ENCODE data around the gene VWA1. TPM values are rescaled to one million over a fixed set of nuclear protein-coding genes. Genes with fewer than 3 reads are reported as not detected.

VWA1 gene
- total RNA-seq, 3 donors from 2014 or later, result 13.0 to 44.8 (median 35.7) TPM

GRCh38 chr1:1438531-1439381 lies 3.3 kb downstream of the VWA1 start:
- H3K27ac ChIP-seq, result no peak overlapping the region
- DNase-seq (ENCODE audit: low spot score in 2 of 2), result no peak
- TF ChIP-seq POLR2A (IDR thresholded peaks at IDR 0.05), result no peak
- no peak for TF ChIP-seq POLR2AphosphoS5 (IDR thresholded peaks at IDR 0.05)
- no peak for TF ChIP-seq CTCF (IDR thresholded peaks at IDR 0.05)

GRCh38 chr1:1439546-1440261 lies 4.2 kb downstream of the VWA1 start:
- Histone ChIP-seq H3K4me3 (no peak overlapping the region), H3K4me1 (peaks cover 8 to 24% of the 10 kb centered on the region in 2 donors), H3K27me3 (no peaks in the 10 kb centered on the region), H3K9me3 (no peaks in the 10 kb centered on the region), H3K27ac (no peak overlapping the region), H3K36me3 (no peaks in the 10 kb centered on the region)
- DNase-seq (ENCODE audit: low spot score in 2 of 2), result no peak
- no peak for TF ChIP-seq POLR2A (IDR thresholded peaks at IDR 0.05)
- TF ChIP-seq CTCF (IDR thresholded peaks at IDR 0.05), result no peak
- TF ChIP-seq POLR2AphosphoS5 (IDR thresholded peaks at IDR 0.05), result no peak
- intact Hi-C loops (cut with DNase I; ENCODE audit: low total_unique reads), result loop anchor here (5.0 kb wide), 1 partner anchor 182 kb away; no protein-coding TSS in a partner anchor

More at GRCh38 chr1:1438531-1439381, 3.3 kb downstream of the VWA1 start:
- no peaks in the 10 kb centered on the region for H3K9me3 ChIP-seq
- no peaks in the 10 kb centered on the region for H3K27me3 ChIP-seq
- H3K4me3 ChIP-seq, result no peak overlapping the region
- intact Hi-C loops (cut with DNase I; ENCODE audit: low total_unique reads), result no loop called here
- H3K4me1 ChIP-seq, result peaks cover 14 to 32% of the 10 kb centered on the region in 2 donors
- no peaks in the 10 kb centered on the region for H3K36me3 ChIP-seq

- H3K4me1 ChIP-seq, result peaks cover 3 to 20% of the 10 kb centered on the region in 2 donors
Measured at GRCh38 chr1:1440262-1441001, 4.9 kb downstream of the VWA1 start.

More at GRCh38 chr1:1440262-1441001, 4.9 kb downstream of the VWA1 start:
- no peak for DNase-seq (ENCODE audit: low spot score in 2 of 2)
- no peaks in the 10 kb centered on the region for H3K36me3 ChIP-seq
- TF ChIP-seq POLR2AphosphoS5 (IDR thresholded peaks at IDR 0.05) (no peak), POLR2A (IDR thresholded peaks at IDR 0.05) (no peak), CTCF (IDR thresholded peaks at IDR 0.05) (no peak)
- peak overlapping the region in 1 of 2 donors; percentile 4 for H3K27ac ChIP-seq
- no peaks in the 10 kb centered on the region for H3K27me3 ChIP-seq
- intact Hi-C loops (cut with DNase I; ENCODE audit: low total_unique reads), result loop anchor here (5.0 kb wide), 1 partner anchor 183 kb away; no protein-coding TSS in a partner anchor
- H3K4me3 ChIP-seq, result no peak overlapping the region
- H3K9me3 ChIP-seq, result no peaks in the 10 kb centered on the region

Measured in breast epithelium (tissue), 4 donors.